OCI-LY7 (cell line): ENCODE measurements around the gene TIGD3.

ENCODE experiments used
- EZH2phosphoT487 ChIP-seq: fragments of 200-600 bp; sonication (generic); IDR thresholded peaks from 2 replicates; pipeline ENCODE4 v1.6.1; 2018; ENCODE audit warnings: low read depth, borderline replicate concordance, mild to moderate bottlenecking, mixed run types, antibody characterized with exemption, low read length, moderate library complexity, mixed read lengths
- TF ChIP-seq, protein P1 (sequence below): fragments of 200-600 bp; sonication (generic); conservative IDR thresholded peaks from 2 replicates; pipeline ENCODE4 v1.5.1; 2014; ENCODE audit warnings: mild to moderate bottlenecking, antibody characterized with exemption, low read length, moderate library complexity, mixed read lengths

- TF ChIP-seq, protein P1, sequence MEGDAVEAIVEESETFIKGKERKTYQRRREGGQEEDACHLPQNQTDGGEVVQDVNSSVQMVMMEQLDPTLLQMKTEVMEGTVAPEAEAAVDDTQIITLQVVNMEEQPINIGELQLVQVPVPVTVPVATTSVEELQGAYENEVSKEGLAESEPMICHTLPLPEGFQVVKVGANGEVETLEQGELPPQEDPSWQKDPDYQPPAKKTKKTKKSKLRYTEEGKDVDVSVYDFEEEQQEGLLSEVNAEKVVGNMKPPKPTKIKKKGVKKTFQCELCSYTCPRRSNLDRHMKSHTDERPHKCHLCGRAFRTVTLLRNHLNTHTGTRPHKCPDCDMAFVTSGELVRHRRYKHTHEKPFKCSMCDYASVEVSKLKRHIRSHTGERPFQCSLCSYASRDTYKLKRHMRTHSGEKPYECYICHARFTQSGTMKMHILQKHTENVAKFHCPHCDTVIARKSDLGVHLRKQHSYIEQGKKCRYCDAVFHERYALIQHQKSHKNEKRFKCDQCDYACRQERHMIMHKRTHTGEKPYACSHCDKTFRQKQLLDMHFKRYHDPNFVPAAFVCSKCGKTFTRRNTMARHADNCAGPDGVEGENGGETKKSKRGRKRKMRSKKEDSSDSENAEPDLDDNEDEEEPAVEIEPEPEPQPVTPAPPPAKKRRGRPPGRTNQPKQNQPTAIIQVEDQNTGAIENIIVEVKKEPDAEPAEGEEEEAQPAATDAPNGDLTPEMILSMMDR: no peak
- no peak for TF ChIP-seq EZH2phosphoT487
These were observed 44.7 kb downstream of the TIGD3 start for GRCh38 chr11:65399249-65399648.
